GM19099 (cell line): ENCODE data around the gene MASP1.

Experiments
- POLR2A ChIP-seq: IDR thresholded peaks from 3 replicates; pipeline ENCODE4 v1.6.1; 2011; ENCODE audit warnings: low read depth; ENCODE audit not compliant: insufficient read length; ENCODE audit errors: extremely low read depth

The MASP1 gene

DNA sequence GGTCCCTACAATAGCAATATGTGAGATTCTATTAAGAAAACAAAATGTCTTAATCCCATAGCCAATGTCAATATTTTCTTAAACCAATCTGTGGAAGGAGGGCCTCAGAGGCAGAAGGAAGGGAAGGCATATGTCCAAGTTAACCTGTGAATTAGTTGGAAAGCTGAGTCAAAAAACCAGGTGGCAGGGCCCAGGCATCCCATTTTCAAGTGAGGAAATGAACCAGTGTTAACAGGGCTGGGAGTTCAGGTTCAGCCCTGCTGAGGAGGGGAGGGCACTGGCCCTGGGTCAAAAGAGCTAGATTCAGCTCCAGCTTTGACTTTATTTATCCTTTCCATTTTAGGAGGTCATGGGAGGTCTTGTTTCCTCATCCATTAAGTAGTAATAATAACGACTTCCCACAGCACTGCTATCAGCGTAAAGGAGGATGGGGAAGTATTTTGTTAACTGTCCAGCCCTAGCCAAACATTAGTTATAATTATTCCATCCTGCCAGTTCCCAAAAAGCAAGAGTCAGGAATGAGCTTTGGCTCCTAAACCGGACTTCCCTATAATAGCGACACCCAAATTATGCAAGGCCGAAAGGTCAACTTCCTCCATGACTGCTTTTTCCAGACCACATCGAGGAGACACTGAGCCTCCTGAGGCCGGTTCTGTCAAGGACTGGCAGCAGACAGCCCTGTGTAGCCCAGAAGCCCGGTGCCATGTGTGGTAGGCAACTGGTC, 3.2 kb downstream of the MASP1 start:
- no peak for TF ChIP-seq POLR2A

DNA sequence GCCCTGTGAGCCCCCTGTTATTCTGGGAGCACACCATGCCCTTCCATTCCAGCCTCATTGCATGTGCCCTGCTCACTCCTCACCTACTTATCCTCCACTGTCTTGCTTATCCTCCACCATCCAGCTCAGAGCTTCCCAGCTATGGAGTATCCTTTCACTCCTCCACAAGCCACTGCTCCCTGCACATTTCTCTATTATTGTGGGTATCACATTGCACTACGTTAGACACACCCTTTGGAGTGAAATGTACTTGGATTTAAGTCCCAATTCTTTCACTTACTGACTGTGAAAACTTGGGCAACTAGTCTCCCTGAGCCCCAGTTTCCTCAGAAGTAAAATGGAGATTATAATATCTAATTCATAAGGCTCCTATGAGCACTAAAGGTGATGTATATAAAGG, 4.3 kb downstream of the MASP1 start:
- no peak for TF ChIP-seq POLR2A

- no peak for TF ChIP-seq POLR2A
These were observed 5.0 kb downstream of the MASP1 start for GRCh38 chr3:187286467-187287059.

- no peak for TF ChIP-seq POLR2A
These were observed 10.3 kb downstream of the MASP1 start for GRCh38 chr3:187281191-187281714.

DNA sequence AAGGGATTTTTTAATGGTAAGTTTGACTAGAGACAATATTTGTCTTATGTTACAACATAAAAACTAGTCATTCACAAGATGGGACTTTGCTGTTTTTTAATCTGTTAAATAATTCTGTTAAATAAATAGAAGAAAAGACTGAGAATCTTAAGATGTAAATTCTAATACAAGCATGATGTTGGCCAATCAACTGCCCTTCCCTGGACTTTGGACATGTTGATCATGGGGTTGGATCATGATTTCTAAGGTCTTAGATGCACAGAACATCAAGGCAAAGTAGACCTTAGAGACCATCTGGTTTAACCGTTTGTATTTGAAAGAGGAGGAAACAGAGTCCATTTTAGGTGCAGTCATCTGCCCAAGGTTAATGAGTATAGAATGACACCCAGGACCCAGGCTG, 10.9 kb downstream of the MASP1 start:
- no peak for TF ChIP-seq POLR2A

GRCh38 chr3:187277129-187277462, 14.4 kb downstream of the MASP1 start:
- no peak for TF ChIP-seq POLR2A

- no peak for TF ChIP-seq POLR2A
These were observed 15.0 kb downstream of the MASP1 start for GRCh38 chr3:187276397-187277128.

- TF ChIP-seq POLR2A, result no peak
These were observed 16.6 kb downstream of the MASP1 start for GRCh38 chr3:187274977-187275338.

DNA sequence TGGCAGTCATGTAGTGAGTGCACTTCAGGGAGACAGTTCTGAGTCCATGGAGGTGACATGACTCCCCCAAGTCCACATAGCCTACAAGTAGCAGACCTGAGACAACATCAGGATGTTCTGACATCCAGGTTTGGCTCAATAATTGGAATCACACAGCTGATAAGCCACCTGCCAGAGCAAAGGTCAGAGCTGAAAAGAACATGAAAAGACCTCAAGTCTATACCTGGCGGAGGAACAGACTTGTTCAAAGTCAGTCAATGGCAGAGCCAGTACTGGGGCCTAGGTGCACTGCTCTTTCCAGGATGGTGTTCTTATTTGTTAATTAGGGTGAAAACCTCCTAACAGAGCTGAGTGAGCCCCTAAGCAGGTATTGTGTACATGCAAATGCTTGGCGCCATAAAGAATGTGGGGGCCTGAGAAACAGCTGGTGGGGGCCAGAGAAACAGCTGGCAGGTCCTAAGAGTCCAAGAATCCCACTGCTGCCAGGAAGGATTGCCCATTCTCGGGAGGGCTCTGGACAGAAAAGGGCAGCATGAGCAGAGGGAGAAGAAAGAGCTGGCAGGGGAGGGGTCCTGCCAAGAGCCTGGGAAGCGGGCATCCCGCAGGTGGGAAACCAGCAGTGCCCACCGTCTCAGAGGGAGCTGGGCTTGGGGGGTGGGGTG, 17.1 kb downstream of the MASP1 start:
- TF ChIP-seq POLR2A, result no peak

DNA sequence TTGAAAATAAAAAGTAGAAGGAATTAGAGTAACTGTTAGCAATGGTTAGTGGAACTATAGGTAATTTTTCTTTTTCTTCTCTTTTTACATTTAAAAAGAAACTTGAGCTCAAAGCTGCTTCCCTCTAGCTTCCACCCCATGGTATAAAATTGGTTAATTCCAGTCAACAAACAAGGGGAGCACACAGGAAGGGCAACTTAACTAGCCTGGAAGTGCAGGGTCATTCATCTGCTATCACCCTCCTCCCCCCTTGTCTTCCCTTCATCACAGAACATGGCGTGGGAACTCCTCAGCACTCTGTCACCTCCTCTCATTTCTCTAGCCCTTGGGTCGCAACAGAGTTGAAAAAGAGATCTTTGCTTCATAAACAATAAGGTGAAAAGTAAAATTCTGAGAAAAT, 20.0 kb downstream of the MASP1 start:
- no peak for TF ChIP-seq POLR2A

- TF ChIP-seq POLR2A, result no peak
These were observed 22.1 kb downstream of the MASP1 start for GRCh38 chr3:187269486-187269885.

- TF ChIP-seq POLR2A, result no peak
These were observed 24.2 kb downstream of the MASP1 start for GRCh38 chr3:187267306-187267705.

DNA sequence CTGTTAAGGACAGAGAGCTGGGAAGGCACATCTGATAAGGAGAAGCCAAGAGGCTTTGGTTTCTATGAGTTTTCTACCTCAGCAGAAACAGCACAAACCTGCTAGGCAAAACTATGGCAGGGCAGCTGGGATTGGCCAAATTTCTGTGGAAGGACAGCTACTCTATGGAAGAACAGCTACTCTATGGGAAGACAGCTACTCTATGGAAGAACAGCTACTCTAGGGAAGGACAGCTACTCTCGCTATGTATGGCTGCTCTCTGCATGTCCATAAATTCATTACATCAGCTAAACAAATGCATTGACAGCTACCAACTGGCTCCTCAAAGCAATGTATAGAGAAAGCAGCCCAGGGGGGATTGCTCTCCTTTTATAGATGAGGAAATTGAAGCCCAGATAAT, 24.8 kb downstream of the MASP1 start:
- no peak for TF ChIP-seq POLR2A

- TF ChIP-seq POLR2A, result no peak
These were observed 26.0 kb downstream of the MASP1 start for GRCh38 chr3:187265461-187265955.

DNA sequence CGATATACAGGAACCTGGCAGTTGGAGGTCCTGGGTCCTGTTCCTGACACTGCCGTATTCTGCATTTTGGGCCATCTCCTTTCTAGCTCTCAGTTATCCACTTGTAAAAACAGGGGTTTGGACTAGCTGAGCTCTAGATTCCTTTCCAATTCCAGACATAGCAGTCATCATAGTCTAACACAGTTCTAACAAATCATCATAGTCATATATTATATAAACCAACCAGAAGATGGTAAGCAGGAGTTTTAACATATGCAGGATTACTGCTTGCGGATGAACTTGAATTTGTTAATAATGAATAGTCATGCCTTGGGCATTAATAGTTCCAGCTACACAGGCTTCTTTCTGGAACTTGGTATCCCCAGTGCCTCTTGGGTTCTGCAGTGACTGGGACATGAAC, 26.6 kb downstream of the MASP1 start:
- TF ChIP-seq POLR2A, result no peak
